ENCODE data around the gene ADPRHL1.

The ADPRHL1 gene

GRCh38 chr13:113483504-113484293, 30.4 kb upstream of the ADPRHL1 start:
- no peak overlapping the region for H3K4me3 ChIP-seq (ENCODE audit: low read depth, low read length)
- DNase-seq (ENCODE audit: low read depth, low spot score), result no peak
- ChIA-PET POLR2A (interaction anchor here (0.7 kb wide), 1 partner anchor 12 kb away, joined by 3 read pairs; no protein-coding TSS in a partner anchor), CTCF (interaction anchor here (1.0 to 1.5 kb wide), 3 partner anchors 18 to 33 kb away, joined by 3 to 5 read pairs (median 3); no protein-coding TSS in a partner anchor)
- no peak for TF ChIP-seq CTCF (IDR thresholded peaks at IDR 0.05; ENCODE audit: insufficient read depth, low read length, missing control alignments)

- ChIA-PET POLR2A (no interaction called here), CTCF (interaction anchor here (1.4 to 1.5 kb wide), 2 partner anchors 17 to 32 kb away, joined by 3 to 5 read pairs; no protein-coding TSS in a partner anchor)
- H3K4me3 ChIP-seq (ENCODE audit: low read depth, low read length), result no peak overlapping the region
- TF ChIP-seq CTCF (IDR thresholded peaks at IDR 0.05; ENCODE audit: insufficient read depth, low read length, missing control alignments), result no peak
- DNase-seq (ENCODE audit: low read depth, low spot score), result no peak
Observed at GRCh38 chr13:113483081-113483480, 29.8 kb upstream of the ADPRHL1 start.

- POLR2A ChIA-PET, result no interaction called here
- H3K4me3 ChIP-seq (ENCODE audit: low read depth, low read length), result no peak overlapping the region
- no peak for DNase-seq (ENCODE audit: low read depth, low spot score)
- CTCF ChIA-PET, result interaction anchor here (0.7 to 1.2 kb wide), 2 partner anchors 9 to 10 kb away, joined by 3 to 5 read pairs; no protein-coding TSS in a partner anchor
- TF ChIP-seq CTCF (IDR thresholded peaks at IDR 0.05; ENCODE audit: insufficient read depth, low read length, missing control alignments), result no peak
Observed at GRCh38 chr13:113479179-113479578, 25.9 kb upstream of the ADPRHL1 start.

GRCh38 chr13:113477724-113478123, 24.4 kb upstream of the ADPRHL1 start:
- ChIA-PET POLR2A (interaction anchor here (1.6 kb wide), 1 partner anchor 13 kb away, joined by 3 read pairs; the partner anchor contains the start of gene DCUN1D2), CTCF (interaction anchor here (0.8 kb wide), 1 partner anchor 26 kb away, joined by 3 read pairs; no protein-coding TSS in a partner anchor)
- no peak for TF ChIP-seq CTCF (IDR thresholded peaks at IDR 0.05; ENCODE audit: insufficient read depth, low read length, missing control alignments)
- H3K4me3 ChIP-seq (ENCODE audit: low read depth, low read length), result no peak overlapping the region
- no peak for DNase-seq (ENCODE audit: low read depth, low spot score)

- ChIA-PET CTCF (interaction anchor here (1.0 kb wide), 1 partner anchor 12 kb away, joined by 3 read pairs; no protein-coding TSS in a partner anchor), POLR2A (interaction anchor here (1.6 kb wide), 1 partner anchor 14 kb away, joined by 3 read pairs; the partner anchor contains the start of gene DCUN1D2)
- no peak for TF ChIP-seq CTCF (IDR thresholded peaks at IDR 0.05; ENCODE audit: insufficient read depth, low read length, missing control alignments)
- DNase-seq (ENCODE audit: low read depth, low spot score), result no peak
- H3K4me3 ChIP-seq (ENCODE audit: low read depth, low read length), result no peak overlapping the region
Observed at GRCh38 chr13:113476811-113477210, 23.5 kb upstream of the ADPRHL1 start.

- CTCF ChIA-PET, result no interaction called here
- POLR2A ChIA-PET, result no interaction called here
- TF ChIP-seq CTCF (IDR thresholded peaks at IDR 0.05; ENCODE audit: insufficient read depth, low read length, missing control alignments), result no peak
- no peak overlapping the region for H3K4me3 ChIP-seq (ENCODE audit: low read depth, low read length)
- no peak for DNase-seq (ENCODE audit: low read depth, low spot score)
Observed at GRCh38 chr13:113475911-113476310, 22.6 kb upstream of the ADPRHL1 start.
